ENCODE measurements around the gene LHX3. TPM values are rescaled to one million over a fixed set of nuclear protein-coding genes. Genes with fewer than 3 reads are reported as not detected.
A peak's percentile ranks its signal among the peaks of the same experiment; 100 is the strongest.

LHX3 gene
- total and polyA plus RNA-seq, 10 of the 15 experiments (the other 5 are each of a cell fraction or from before 2014, with no cell fraction given) = not detected

DNA sequence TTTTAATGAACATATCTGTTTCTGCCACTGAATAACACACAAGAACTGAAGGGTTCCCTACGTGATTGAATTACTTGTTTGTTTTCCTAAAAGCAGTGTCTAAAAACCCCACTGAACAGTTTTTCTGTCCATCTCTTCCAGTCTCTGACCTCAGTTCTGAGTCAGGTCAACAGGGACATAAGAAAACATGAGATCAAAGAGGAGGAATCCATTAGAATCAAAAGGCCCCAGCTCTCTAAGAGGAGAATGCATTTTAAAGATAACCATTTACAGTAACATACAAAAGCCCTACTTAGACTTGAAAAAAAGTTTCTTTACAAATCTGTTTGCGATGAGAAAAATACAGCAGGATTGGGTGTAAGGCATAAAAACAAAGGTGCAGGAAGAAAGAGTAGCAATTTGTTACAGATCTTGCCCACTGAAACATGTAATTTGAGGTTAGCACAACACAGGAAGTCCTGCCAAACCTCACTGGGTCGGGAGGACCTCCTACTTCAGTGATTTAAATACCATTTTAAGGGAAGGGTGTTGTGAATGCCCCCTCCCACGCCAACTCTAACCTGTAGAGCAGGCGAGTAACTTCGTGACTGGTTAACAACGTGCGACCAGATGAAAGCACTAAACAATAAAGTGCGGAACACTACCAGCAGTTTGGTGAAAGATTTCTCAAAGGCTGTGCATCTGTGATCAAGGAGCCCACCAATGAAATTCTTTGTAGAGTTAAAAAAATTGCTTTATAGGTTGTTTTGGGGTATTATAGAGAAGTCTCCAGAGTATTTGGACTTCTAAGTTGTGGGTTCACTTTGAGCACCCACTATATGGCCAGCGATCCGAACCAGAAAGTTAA lies 39.4 kb upstream of the LHX3 start (continued):
- TF ChIP-seq E4F1 (IDR thresholded peaks at IDR 0.05; ENCODE audit: borderline replicate concordance, partially characterized antibody) (no peak), ZNF622 (IDR thresholded peaks at IDR 0.05) (no peak), IKZF1 (conservative IDR thresholded peaks at IDR 0.05) (no peak), ZNF207 (IDR thresholded peaks at IDR 0.05; ENCODE audit: borderline replicate concordance) (no peak), MLLT1 (IDR thresholded peaks at IDR 0.05) (0 out of 2 replicates have a peak, but pooled peaks have one; percentile 27), CEBPB (IDR thresholded peaks at IDR 0.05; ENCODE audit: borderline replicate concordance in 1 of 2, low read depth in 2 of 2, low read length in 2 of 2) (no peak), HDGF (IDR thresholded peaks at IDR 0.05) (no peak), SMARCA5 (IDR thresholded peaks at IDR 0.05) (no peak), NFYA (IDR thresholded peaks at IDR 0.05; ENCODE audit: borderline replicate concordance, low read depth, low read length) (no peak), ZNF592 (IDR thresholded peaks at IDR 0.05) (no peak), CHD1 (IDR thresholded peaks at IDR 0.05; ENCODE audit: low read depth, low read length) (no peak), ZNF217 (IDR thresholded peaks at IDR 0.05) (no peak), GATAD2B (conservative IDR thresholded peaks at IDR 0.05; ENCODE audit: low read depth) (no peak), POU2F2 (IDR thresholded peaks at IDR 0.05; ENCODE audit: borderline replicate concordance, low read depth, low read length) (peak; percentile 48; the same call in 1 of the 3 replicates), NFXL1 (IDR thresholded peaks at IDR 0.05; ENCODE audit: borderline replicate concordance) (no peak), MTA2 (IDR thresholded peaks at IDR 0.05; ENCODE audit: low read depth) (peak; percentile 26; the same call in 1 of the 2 replicates), ZBED1 (IDR thresholded peaks at IDR 0.05; ENCODE audit: borderline replicate concordance) (no peak), MXI1 (IDR thresholded peaks at IDR 0.05; ENCODE audit: low read depth, low read length) (0 out of 2 replicates have a peak, but pooled peaks have one; percentile 58)

Data from GM12878 (cell line).